A673 (cell line): ENCODE data around the gene ADGRD1. TPM values are rescaled to one million over a fixed set of nuclear protein-coding genes. Genes with fewer than 3 reads are reported as not detected.

Source experiments
- BruUV-seq: library from RNA; stranded (reverse); fragments of 400-500 nt; replicated peaks from 2 replicates; lab custom pipeline; 2021; lab: Mats Ljungman, UMichigan
- CTCF ChIA-PET: fragments of 300-600 bp; sonication (Branson Sonifier 250); formaldehyde crosslinking; loops from one replicate; lab custom pipeline; 2022; ENCODE audit warnings: antibody characterized with exemption; lab: Charles Lee
- POLR2A ChIA-PET: fragments of 300-600 bp; sonication (Branson Sonifier 250); formaldehyde crosslinking; loops from one replicate; lab custom pipeline; 2022; ENCODE audit warnings: antibody characterized with exemption; ENCODE audit not compliant: low non-redundant PET; lab: Charles Lee
- DNase-seq: peaks from one replicate; pipeline ENCODE4 v3.0.0-alpha.2; 2015; ENCODE audit warnings: low spot score
- H3K27ac ChIP-seq: fragments of 200-600 bp; sonication (generic); 2 replicates; pipeline ENCODE4 v1.5.1; 2016; ENCODE audit warnings: mixed run types, low read depth, mild to moderate bottlenecking, mixed read lengths, antibody characterized with exemption, low read length; ENCODE audit not compliant: poor library complexity, severe bottlenecking
- H3K27me3 ChIP-seq: fragments of 200-600 bp; sonication (generic); replicated peaks from 2 replicates; pipeline ENCODE4 v1.6.1; 2017; ENCODE audit warnings: mixed run types, low read depth, mild to moderate bottlenecking, mixed read lengths, antibody characterized with exemption, low read length; ENCODE audit not compliant: insufficient read depth, poor library complexity
- H3K36me3 ChIP-seq: fragments of 200-600 bp; sonication (generic); 2 replicates; pipeline ENCODE4 v1.6.1; 2016; ENCODE audit warnings: mixed run types, mild to moderate bottlenecking, mixed read lengths, antibody characterized with exemption, low read length; ENCODE audit not compliant: insufficient read depth, poor library complexity, severe bottlenecking
- H3K4me1 ChIP-seq: fragments of 200-600 bp; sonication (generic); 2 replicates; pipeline ENCODE4 v1.6.1; 2017; ENCODE audit warnings: mixed run types, mild to moderate bottlenecking, mixed read lengths, antibody characterized with exemption, low read length; ENCODE audit not compliant: insufficient read depth, poor library complexity, severe bottlenecking
- H3K4me3 ChIP-seq: fragments of 200-600 bp; sonication (generic); 2 replicates; pipeline ENCODE4 v1.5.1; 2016; ENCODE audit warnings: low read depth, mixed run types, mild to moderate bottlenecking, mixed read lengths, low read length; ENCODE audit not compliant: poor library complexity, severe bottlenecking
- H3K9me3 ChIP-seq: fragments of 200-600 bp; sonication (generic); 2 replicates; pipeline ENCODE4 v1.6.1; 2016; ENCODE audit warnings: mixed run types, low read depth, mild to moderate bottlenecking, mixed read lengths, antibody characterized with exemption, low read length; ENCODE audit not compliant: poor library complexity, severe bottlenecking
- CTCF ChIP-seq: fragments of 300-800, 200-600 bp; sonication (generic); conservative IDR thresholded peaks from 2 replicates; pipeline ENCODE4 v1.5.1; 2017; ENCODE audit warnings: low read depth, mild to moderate bottlenecking, antibody characterized with exemption, low read length, moderate library complexity, mixed read lengths
- EZH2 ChIP-seq: fragments of 200-600 bp; sonication (generic); IDR thresholded peaks from 2 replicates; pipeline ENCODE4 v1.6.1; 2017; ENCODE audit warnings: borderline replicate concordance, low read depth, mild to moderate bottlenecking, mixed read lengths, antibody characterized with exemption, low read length; ENCODE audit not compliant: poor library complexity, severe bottlenecking
- intact Hi-C: fragments of 100-400 bp; cut with micrococcal nuclease; formaldehyde crosslinking; loops from one replicate; pipeline ENCODE4 v1.10.0; 2022; ENCODE audit not compliant: unreplicated experiment
- total RNA-seq: library from RNA; stranded (reverse); gene quantifications from 2 replicates; pipeline ENCODE4 v1.2.3, GENCODE V29; 2021

The ADGRD1 gene
- total RNA-seq, 1 experiment from 2014 or later: not detected

- H3K4me3 ChIP-seq: no peak overlapping the region
- H3K9me3 ChIP-seq: no peaks in the 10 kb centered on the region
- H3K36me3 ChIP-seq: no peaks in the 10 kb centered on the region
- intact Hi-C loops: no loop called here
- no peak for DNase-seq
- CTCF ChIA-PET: no interaction called here
- no TSS peak for BruUV-seq
- POLR2A ChIA-PET: no interaction called here
- H3K27ac ChIP-seq: no peak overlapping the region
- H3K4me1 ChIP-seq: no peaks in the 10 kb centered on the region
- H3K27me3 ChIP-seq: peaks cover 13% of the 10 kb centered on the region
- TF ChIP-seq CTCF (no peak), EZH2 (no peak)
Observed at GRCh38 chr12:131075194-131075593, 121.5 kb downstream of the ADGRD1 start.

- Histone ChIP-seq H3K4me3 (no peak overlapping the region), H3K4me1 (no peaks in the 10 kb centered on the region), H3K27me3 (peaks cover 15% of the 10 kb centered on the region), H3K36me3 (no peaks in the 10 kb centered on the region), H3K27ac (no peak overlapping the region), H3K9me3 (no peaks in the 10 kb centered on the region)
- no peak for DNase-seq
- ChIA-PET CTCF (no interaction called here), POLR2A (no interaction called here)
- TF ChIP-seq EZH2: no peak
- no TSS peak for BruUV-seq
- intact Hi-C loops: no loop called here
Observed at GRCh38 chr12:131075611-131076010, 121.9 kb downstream of the ADGRD1 start.

- no peak overlapping the region for H3K4me3 ChIP-seq
- no TSS peak for BruUV-seq
- no peak for DNase-seq
- H3K9me3 ChIP-seq: no peaks in the 10 kb centered on the region
- H3K27ac ChIP-seq: no peak overlapping the region
- intact Hi-C loops: no loop called here
- no peaks in the 10 kb centered on the region for H3K36me3 ChIP-seq
- TF ChIP-seq EZH2: no peak
- TF ChIP-seq CTCF: no peak
- H3K4me1 ChIP-seq: no peaks in the 10 kb centered on the region
- H3K27me3 ChIP-seq: peaks cover 16% of the 10 kb centered on the region
- ChIA-PET CTCF (no interaction called here), POLR2A (no interaction called here)
Observed at GRCh38 chr12:131076296-131076695, 122.6 kb downstream of the ADGRD1 start.
